Measurements from ENCODE around the gene C1QL4. TPM values are rescaled to one million over a fixed set of nuclear protein-coding genes. Genes with fewer than 3 reads are reported as not detected.
"Not testable (repeated sequence)": the region's sequence is repeated elsewhere in the genome, so short reads cannot be mapped to it uniquely, and the experiment has no call there.

Gene C1QL4
- total RNA-seq, 1 donor from 2014 or later = not detected

GRCh38 chr12:49334681-49335080 lies 2.3 kb downstream of the C1QL4 start:
- DNase-seq (ENCODE audit: extremely low read depth, low read depth, low spot score) = no peak

- no peak for DNase-seq (ENCODE audit: extremely low read depth, low read depth, low spot score)
Measured at GRCh38 chr12:49334226-49334625, 2.8 kb downstream of the C1QL4 start.

GRCh38 chr12:49333778-49334177 lies 3.2 kb downstream of the C1QL4 start:
- DNase-seq (ENCODE audit: extremely low read depth, low read depth, low spot score) = not testable (repeated sequence)

GRCh38 chr12:49332891-49333371 lies 4.1 kb downstream of the C1QL4 start:
- DNase-seq (ENCODE audit: extremely low read depth, low read depth, low spot score) = no peak

DNA sequence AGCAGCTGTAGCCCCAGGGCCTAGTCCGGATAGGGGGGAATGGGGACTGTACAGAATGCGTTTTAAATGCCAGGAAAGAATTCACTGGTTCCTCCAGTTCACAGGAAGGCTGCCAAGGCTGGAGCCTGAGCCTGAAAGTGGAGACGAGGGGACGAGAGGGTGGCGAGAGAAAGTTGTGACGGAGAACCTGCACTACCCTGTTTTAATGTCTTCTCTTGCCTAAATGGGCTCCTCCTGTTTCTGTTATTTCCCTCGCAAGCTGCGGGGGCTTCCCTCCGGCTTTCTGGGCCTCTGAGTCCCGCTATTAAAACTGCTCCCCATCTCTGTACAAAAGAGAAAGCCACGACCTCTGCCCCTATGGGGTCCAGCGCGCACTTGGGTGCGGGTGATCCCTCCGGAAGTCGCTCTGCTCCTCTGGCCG lies 4.5 kb downstream of the C1QL4 start:
- DNase-seq (ENCODE audit: extremely low read depth, low read depth, low spot score) = no peak

DNA sequence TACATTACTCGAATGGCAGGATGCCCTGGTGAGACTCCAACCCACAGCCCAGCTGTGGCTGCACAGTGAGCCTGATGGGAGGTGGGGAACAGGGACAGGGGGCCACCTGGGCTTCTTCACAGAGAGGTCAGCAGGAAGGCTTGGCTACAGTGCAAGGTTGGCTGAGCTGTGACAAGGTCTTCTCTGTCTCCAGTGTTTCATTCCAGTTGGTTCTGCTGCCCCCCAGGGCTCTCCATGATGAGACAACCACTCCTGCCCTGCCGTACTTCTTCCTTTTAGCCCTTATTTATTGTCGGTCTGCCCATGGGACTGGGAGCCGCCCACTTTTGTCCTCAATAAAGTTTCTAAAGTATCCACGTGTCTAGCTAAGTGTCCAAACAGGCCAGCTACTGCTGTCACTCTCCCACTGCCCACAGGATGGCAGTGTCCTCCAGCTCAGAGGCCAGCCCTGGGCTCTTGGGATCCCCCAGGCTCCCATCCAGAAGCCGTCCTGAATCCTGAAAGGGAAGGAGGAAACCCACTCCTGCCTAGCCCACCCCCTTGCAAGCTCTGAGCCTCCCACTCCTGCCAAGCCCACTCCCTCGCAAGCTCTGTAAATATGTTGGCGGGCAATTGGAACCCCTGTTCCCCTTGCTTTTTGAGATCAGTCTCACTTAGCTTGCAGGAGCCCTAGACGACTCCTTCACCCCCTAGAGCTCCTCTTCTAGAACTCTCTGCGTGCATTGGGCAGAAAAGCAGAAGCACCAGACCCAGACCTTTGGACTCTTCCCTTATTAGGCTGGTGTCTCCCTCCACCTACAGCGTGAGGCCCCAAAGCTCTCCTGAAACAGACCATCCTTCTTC lies 5.4 kb downstream of the C1QL4 start:
- no peak for DNase-seq (ENCODE audit: extremely low read depth, low read depth, low spot score)

DNA sequence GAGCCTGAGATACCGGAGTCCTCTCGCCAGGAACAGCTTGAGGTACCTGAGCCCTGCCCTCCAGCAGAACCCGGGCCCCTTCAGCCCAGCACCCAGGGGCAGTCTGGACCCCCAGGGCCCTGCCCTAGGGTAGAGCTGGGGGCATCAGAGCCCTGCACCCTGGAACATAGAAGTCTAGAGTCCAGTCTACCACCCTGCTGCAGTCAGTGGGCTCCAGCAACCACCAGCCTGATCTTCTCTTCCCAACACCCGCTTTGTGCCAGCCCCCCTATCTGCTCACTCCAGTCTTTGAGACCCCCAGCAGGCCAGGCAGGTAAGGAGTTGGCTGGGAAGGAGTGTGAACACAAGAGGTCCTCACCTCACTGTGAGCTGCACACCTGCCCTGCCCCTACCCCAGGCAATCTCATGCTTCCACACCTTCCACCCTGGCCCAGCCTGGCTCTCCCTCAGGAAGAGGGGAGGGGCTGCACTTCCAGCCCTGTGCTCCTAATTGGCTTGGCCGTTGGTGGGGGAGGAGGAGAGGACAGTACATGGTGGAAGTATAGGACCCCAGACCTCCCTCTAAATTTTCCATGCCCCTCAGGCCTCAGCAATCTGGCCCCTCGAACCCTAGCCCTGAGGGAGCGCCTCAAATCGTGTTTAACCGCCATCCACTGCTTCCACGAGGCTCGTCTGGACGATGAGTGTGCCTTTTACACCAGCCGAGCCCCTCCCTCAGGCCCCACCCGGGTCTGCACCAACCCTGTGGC lies 6.2 kb downstream of the C1QL4 start:
- DNase-seq (ENCODE audit: extremely low read depth, low read depth, low spot score) = no peak

- no peak for DNase-seq (ENCODE audit: extremely low read depth, low read depth, low spot score)
Measured at GRCh38 chr12:49330032-49330619, 6.9 kb downstream of the C1QL4 start.

DNA sequence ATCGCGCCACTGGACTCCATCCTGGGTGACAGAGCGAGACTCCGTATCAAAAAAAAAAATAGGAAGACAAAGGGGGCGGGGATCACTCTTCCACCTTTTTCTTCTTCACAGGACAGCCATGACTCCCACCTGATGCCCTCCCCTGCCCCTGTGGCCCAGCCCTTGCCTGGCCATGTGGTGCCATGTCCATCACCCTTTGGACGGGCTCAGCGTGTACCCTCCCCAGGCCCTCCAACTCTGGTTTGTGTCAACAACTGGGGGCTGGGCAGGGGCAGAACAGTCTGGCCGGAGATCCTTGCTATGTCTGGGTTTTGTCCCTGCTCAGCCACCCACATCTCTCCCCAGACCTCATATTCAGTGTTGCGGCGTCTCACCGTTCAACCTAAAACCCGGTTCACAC lies 8.2 kb downstream of the C1QL4 start:
- DNase-seq (ENCODE audit: extremely low read depth, low read depth, low spot score) = no peak

DNA sequence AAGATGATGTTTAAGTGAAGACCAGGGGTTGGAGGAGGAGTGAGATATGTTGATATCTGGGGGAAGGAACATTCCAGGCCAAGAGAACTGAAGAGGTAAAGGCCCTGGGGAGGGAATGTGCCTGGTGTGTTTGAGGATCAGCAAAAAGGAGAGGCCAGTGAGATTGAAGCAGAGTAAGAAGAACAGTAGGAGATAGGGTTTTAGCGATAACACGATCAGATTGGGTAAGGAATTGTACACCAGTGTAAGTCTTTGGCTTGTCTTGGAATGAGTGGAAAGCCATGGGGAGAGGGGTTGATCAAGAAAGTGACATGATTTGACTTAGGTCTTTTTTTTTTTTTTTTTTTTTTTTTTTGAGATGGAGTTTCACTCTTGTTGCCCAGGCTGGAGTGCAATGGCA lies 9.1 kb downstream of the C1QL4 start:
- no peak for DNase-seq (ENCODE audit: extremely low read depth, low read depth, low spot score)

- DNase-seq (ENCODE audit: extremely low read depth, low read depth, low spot score) = no peak
Measured at GRCh38 chr12:49327368-49327767, 9.6 kb downstream of the C1QL4 start.

GRCh38 chr12:49325606-49326005 lies 11.4 kb downstream of the C1QL4 start:
- no peak for DNase-seq (ENCODE audit: extremely low read depth, low read depth, low spot score)

DNA sequence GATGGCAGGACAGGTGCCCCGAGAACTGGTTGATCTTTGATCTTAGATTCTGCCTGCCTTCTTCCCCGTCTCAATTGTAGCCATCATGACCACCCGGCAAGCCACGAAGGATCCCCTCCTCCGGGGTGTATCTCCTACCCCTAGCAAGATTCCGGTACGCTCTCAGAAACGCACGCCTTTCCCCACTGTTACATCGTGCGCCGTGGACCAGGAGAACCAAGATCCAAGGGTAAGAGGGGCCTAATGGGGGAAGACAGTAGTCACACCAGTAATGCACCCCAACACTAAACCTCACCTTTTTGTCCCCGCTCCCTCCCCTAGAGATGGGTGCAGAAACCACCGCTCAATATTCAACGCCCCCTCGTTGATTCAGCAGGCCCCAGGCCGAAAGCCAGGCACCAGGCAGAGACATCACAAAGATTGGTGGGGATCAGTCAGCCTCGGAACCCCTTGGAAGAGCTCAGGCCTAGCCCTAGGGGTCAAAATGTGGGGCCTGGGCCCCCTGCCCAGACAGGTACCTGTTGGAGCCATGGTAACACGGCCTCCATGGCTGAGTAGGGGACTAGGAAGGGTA lies 13.4 kb downstream of the C1QL4 start:
- DNase-seq (ENCODE audit: extremely low read depth, low read depth, low spot score) = no peak

DNA sequence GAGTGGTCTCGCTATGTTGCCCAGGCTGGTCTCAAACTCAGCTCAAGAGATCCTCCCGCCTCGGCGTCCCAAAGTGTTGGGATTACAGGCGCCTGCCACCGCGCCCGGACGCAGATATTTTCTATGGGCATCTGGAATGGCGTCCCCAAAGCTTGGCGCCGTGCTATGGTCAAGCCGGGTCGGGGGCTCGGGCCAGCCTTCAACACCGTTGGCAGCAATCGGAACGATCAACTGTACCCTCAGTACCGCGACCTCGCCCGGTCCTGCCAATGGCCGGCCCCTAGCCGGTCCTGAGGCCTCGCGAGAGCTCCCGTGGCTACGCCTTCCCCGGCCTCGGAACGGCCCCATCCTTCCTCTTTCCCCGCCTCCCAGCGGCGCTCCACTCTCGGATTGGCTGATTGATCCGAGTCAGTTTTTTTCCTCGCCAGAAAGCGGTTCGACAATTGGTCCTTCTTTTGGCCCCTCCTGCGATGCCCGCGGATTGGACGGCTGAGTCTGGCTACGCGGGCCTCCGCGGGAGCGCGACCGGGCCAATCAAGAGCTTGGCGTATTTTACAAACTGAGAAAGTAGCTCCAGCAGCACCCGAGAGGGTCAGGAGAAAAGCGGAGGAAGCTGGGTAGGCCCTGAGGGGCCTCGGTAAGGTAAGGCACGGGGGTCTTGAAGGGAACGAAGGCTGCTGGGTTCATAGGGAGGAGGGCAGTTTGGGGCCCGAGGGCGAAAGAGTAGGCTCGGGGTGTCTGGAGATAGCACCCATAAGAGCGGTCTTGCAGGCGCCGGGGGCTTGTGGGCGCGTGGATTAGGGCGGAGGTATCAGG lies 14.1 kb downstream of the C1QL4 start, which contains the start of gene TROAP:
Gene TROAP (plus strand): TSS at position 548 of the 816 bp plus-strand sequence. CDS start 354 bp downstream, outside the sequence.
- peak; percentile 96 for DNase-seq (ENCODE audit: extremely low read depth, low read depth, low spot score)

GRCh38 chr12:49322367-49322707 lies 14.7 kb downstream of the C1QL4 start:
- no peak for DNase-seq (ENCODE audit: extremely low read depth, low read depth, low spot score)

DNA sequence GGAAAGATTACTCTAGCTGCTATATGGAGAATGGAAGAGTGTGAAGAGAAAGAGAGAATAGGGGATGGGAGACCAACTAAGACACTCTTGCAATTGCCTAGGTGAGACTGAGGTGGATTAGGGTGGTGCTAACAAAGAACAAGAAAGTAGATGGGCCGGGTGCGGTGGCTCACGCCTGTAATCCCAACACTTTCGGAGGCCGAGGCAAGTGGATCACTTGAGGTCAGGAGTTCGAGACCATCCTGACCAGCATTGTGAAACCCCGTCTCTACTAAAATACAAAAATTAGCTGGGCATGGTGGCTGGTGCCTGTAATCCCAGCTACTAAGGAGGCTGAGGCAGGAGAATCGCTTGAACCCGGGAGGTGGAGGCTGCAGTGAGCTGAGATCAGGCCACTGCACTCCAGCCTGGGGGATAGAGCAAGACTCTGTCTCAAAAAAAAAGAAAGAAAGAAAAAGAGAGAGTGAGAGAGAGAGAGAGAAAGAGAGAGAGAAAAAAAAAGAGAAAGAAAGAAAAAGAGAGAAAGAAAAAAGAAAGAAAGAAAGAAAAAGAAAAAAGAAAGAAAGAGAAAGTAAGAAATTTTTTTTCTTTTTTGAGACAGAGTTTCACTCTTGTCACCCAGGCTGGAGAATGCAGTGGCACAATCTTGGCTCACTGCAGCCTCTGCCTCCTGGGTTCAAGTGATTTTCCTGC lies 16.4 kb downstream of the C1QL4 start:
- not testable (repeated sequence) for DNase-seq (ENCODE audit: extremely low read depth, low read depth, low spot score)

DNA sequence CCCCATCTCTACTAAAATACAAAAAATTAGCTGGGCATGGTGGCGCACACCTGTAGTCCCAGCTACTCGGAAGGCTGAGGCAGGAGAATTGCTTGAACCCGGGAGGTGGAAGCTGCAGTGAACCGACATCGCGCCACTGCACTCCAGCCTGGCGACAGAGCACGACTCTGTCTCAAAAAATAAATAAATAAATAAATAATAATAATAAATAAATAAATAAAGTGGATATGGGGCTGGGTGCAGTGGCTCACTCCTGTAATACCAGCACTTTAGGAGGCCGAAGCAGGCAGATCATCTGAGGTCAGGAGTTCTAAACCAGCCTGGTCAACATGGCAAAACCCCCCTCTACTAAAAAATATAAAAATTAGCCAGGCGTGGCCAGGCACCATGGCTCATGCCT lies 19.9 kb downstream of the C1QL4 start:
- DNase-seq (ENCODE audit: extremely low read depth, low read depth, low spot score) = not testable (repeated sequence)

DNA sequence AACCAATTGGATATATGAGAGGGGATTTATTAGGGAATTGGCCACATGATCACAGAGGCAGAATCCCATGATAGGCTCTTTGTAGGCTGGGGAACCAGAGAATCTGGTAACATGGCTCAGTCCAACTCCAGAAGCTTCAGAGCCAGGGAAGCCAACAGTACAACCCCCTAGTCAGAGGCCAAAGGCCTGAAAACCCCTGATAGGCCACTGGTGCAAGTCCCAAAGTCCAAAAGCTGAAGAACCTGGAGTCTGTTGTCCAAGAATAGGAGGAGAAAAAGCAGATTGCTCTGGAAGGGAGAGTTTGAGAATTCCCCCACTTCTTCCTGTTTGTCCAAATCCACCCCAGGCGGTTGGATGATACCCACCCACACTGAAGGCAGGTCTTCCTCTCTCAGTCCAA lies 22.2 kb downstream of the C1QL4 start:
- DNase-seq (ENCODE audit: extremely low read depth, low read depth, low spot score) = no peak

DNA sequence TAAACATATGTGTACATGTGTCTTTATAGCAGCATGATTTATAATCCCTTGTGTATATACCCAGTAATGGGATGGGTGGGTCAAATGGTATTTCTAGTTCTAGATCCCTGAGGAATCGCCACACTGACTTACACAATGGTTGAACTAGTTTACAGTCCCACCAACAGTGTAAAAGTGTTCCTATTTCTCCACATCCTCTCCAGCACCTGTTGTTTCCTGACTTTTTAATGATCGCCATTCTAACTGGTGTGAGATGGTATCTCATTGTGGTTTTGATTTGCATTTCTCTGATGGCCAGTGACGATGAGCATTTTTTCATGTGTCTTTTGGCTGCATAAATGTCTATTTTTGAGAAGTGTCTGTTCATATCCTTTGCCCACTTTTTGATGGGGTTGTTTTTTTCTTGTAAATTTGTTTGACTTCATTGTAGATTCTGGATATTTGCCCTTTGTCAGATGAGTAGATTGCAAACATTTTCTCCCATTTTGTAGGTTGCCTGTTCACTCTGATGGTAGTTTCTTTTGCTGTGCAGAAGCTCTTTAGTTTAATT lies 26.5 kb downstream of the C1QL4 start:
- DNase-seq (ENCODE audit: extremely low read depth, low read depth, low spot score) = not testable (repeated sequence)
